HepG2 (cell line): ENCODE measurements around the gene DNAJC11. TPM values are rescaled to one million over a fixed set of nuclear protein-coding genes. Genes with fewer than 3 reads are reported as not detected.

ENCODE experiments used
- ATAD3A ChIP-seq: sonication (generic); formaldehyde crosslinking; IDR thresholded peaks from 2 replicates; pipeline ENCODE4 v1.4.0; 2020; ENCODE audit warnings: missing genetic modification reagents
- EEA1 ChIP-seq: sonication (generic); formaldehyde crosslinking; IDR thresholded peaks from 2 replicates; pipeline ENCODE4 v1.5.1; 2020; ENCODE audit warnings: mild to moderate bottlenecking, missing genetic modification reagents, borderline replicate concordance
- HNRNPLL ChIP-seq: fragments of 200-400 bp; formaldehyde crosslinking; IDR thresholded peaks from 2 replicates; pipeline ENCODE4 v1.6.1; 2017; ENCODE audit warnings: mild to moderate bottlenecking, low read depth, low read length; ENCODE audit not compliant: poor library complexity, severe bottlenecking
- JUNB ChIP-seq: sonication (generic); formaldehyde crosslinking; IDR thresholded peaks from 2 replicates; pipeline ENCODE4 v1.8.0; 2022; ENCODE audit warnings: missing genetic modification reagents, mild to moderate bottlenecking, borderline replicate concordance
- KDM5B ChIP-seq: sonication (generic); formaldehyde crosslinking; IDR thresholded peaks from 2 replicates; pipeline ENCODE4 v1.4.0; 2020; ENCODE audit warnings: missing genetic modification reagents, mild to moderate bottlenecking, borderline replicate concordance
- MBD4 ChIP-seq: IDR thresholded peaks from 2 replicates; pipeline ENCODE4 v1.6.1; 2012; ENCODE audit warnings: low read length, inconsistent platforms, borderline replicate concordance
- MTF1 ChIP-seq: sonication (generic); formaldehyde crosslinking; IDR thresholded peaks from 2 replicates; pipeline ENCODE4 v1.5.0; 2020; ENCODE audit warnings: missing genetic modification reagents
- MXD1 ChIP-seq: sonication (generic); formaldehyde crosslinking; IDR thresholded peaks from 2 replicates; pipeline ENCODE4 v1.4.0; 2020; ENCODE audit warnings: mild to moderate bottlenecking, missing genetic modification reagents
- MYC ChIP-seq: sonication (generic); formaldehyde crosslinking; IDR thresholded peaks from 2 replicates; pipeline ENCODE4 v1.9.0; 2021; ENCODE audit warnings: missing genetic modification reagents, borderline replicate concordance
- TFAP4 ChIP-seq: sonication (generic); IDR thresholded peaks from 2 replicates; pipeline ENCODE4 v1.6.1; 2016; ENCODE audit warnings: low read depth, borderline replicate concordance
- ZBTB20 ChIP-seq: sonication (generic); formaldehyde crosslinking; IDR thresholded peaks from 2 replicates; pipeline ENCODE4 v1.8.1; 2023; ENCODE audit warnings: missing genetic modification reagents, low read depth, mild to moderate bottlenecking, borderline replicate concordance
- ZNF335 ChIP-seq: sonication (generic); formaldehyde crosslinking; IDR thresholded peaks from 2 replicates; pipeline ENCODE4 v1.4.0; 2020; ENCODE audit warnings: missing genetic modification reagents
- ZNF501 ChIP-seq: sonication (generic); formaldehyde crosslinking; IDR thresholded peaks from 2 replicates; pipeline ENCODE4 v1.5.1; 2020; ENCODE audit warnings: mild to moderate bottlenecking, moderate library complexity, missing genetic modification reagents
- ZNF512 ChIP-seq: sonication (generic); formaldehyde crosslinking; IDR thresholded peaks from 2 replicates; pipeline ENCODE4 v1.4.0; 2020; ENCODE audit warnings: mild to moderate bottlenecking, missing genetic modification reagents
- ZNF556 ChIP-seq: sonication (generic); formaldehyde crosslinking; IDR thresholded peaks from 2 replicates; pipeline ENCODE4 v1.4.0; 2020; ENCODE audit warnings: mild to moderate bottlenecking, missing genetic modification reagents, borderline replicate concordance
- ZNF713 ChIP-seq: sonication (generic); formaldehyde crosslinking; IDR thresholded peaks from 2 replicates; pipeline ENCODE4 v1.4.0; 2020; ENCODE audit warnings: mild to moderate bottlenecking, missing genetic modification reagents
- ZNF761 ChIP-seq: sonication (generic); formaldehyde crosslinking; conservative IDR thresholded peaks from 2 replicates; pipeline ENCODE4 v1.4.0; 2020; ENCODE audit warnings: mild to moderate bottlenecking, missing genetic modification reagents
- ZNF773 ChIP-seq: sonication (generic); formaldehyde crosslinking; IDR thresholded peaks from 2 replicates; pipeline ENCODE4 v1.4.0; 2020; ENCODE audit warnings: missing genetic modification reagents, borderline replicate concordance
- polyA plus RNA-seq, 8 experiments: library from polyadenylated mRNA; depleted of rRNA in 3 of 8; stranded (reverse) in 7 of 8; unstranded in 1 of 8; fragments of >200 nt; fragmentation: Illumina TruSeq in 4 of 8; extraction: Trizol in 4 of 8; gene quantifications; 2 replicates each; pipeline versions ENCODE4 v1.2.1 to v1.2.3, GENCODE V29; 2011 to 2016; ENCODE audit warnings: low read depth in 4 of 8, missing spikeins in 1 of 8, mixed read lengths in 1 of 8; ENCODE audit not compliant: insufficient read depth in 1 of 8
- total RNA-seq, 5 experiments: library from RNA; depleted of rRNA; stranded (reverse); fragments of >200 nt; fragmentation: Illumina TruSeq; extraction: Trizol; gene quantifications; 2 replicates each; pipeline ENCODE4 v1.2.3, GENCODE V29; 2016; ENCODE audit warnings: low read depth in 1 of 5
- TF ChIP-seq, protein P1 (sequence below): sonication (generic); formaldehyde crosslinking; IDR thresholded peaks from 2 replicates; pipeline ENCODE4 v1.5.0; 2020; ENCODE audit warnings: mild to moderate bottlenecking, missing genetic modification reagents

DNAJC11 gene
- total and polyA plus RNA-seq, 2 of the 13 experiments (the other 11 are each of a cell fraction or from before 2014, with no cell fraction given), result 25.1 to 47.6 TPM

DNA sequence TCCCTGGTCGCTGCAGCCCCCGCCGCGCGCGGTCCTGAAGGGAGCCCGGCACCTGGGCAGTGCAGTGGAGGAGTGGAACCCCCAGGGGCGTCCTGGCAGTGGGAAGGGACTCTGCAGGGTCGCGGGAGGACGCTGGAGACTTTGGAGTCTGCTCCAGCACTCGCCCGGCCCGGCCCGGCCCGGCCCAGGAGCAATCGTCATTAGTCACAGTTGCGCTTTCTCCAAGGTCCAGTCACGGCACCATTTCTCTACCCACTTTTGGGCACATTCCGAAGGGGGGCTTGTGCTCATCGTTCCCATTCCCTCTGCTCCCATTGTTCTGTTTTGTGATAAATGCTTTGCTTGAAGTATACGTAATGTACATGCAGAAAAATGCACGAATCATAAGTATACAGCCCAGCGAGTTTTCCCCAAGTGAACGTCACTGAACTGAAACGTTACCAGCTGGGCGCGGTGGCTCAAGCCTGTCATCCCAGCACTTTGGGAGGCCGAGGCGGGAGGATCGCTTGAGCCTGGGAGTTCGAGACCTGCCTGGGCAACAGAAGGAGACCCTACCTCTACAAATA lies 75.9 kb downstream of the DNAJC11 start (continued):
- TF ChIP-seq ATAD3A (CRISPR knock-in tag) (no peak), MXD1 (CRISPR knock-in tag) (peak; percentile 43), MTF1 (0 out of 2 replicates have a peak, but pooled peaks have one; percentile 25), MBD4 (no peak), TFAP4 (peak; percentile 49; the same call in 1 of the 2 replicates), ZNF773 (no peak), ZNF335 (CRISPR knock-in tag) (no peak), ZNF713 (CRISPR knock-in tag) (no peak), ZNF556 (CRISPR knock-in tag) (0 out of 2 replicates have a peak, but pooled peaks have one; percentile 4), ZNF761 (no peak), HNRNPLL (peak; percentile 16), ZNF501 (CRISPR knock-in tag) (peak; percentile 40; the same call in 1 of the 2 replicates), MYC (CRISPR knock-in tag) (no peak), EEA1 (CRISPR knock-in tag) (0 out of 2 replicates have a peak, but pooled peaks have one; percentile 37), KDM5B (0 out of 2 replicates have a peak, but pooled peaks have one; percentile 6), JUNB (no peak), ZNF512 (no peak), ZBTB20 (CRISPR knock-in tag) (0 out of 2 replicates have a peak, but pooled peaks have one; percentile 27)
- TF ChIP-seq, protein P1, sequence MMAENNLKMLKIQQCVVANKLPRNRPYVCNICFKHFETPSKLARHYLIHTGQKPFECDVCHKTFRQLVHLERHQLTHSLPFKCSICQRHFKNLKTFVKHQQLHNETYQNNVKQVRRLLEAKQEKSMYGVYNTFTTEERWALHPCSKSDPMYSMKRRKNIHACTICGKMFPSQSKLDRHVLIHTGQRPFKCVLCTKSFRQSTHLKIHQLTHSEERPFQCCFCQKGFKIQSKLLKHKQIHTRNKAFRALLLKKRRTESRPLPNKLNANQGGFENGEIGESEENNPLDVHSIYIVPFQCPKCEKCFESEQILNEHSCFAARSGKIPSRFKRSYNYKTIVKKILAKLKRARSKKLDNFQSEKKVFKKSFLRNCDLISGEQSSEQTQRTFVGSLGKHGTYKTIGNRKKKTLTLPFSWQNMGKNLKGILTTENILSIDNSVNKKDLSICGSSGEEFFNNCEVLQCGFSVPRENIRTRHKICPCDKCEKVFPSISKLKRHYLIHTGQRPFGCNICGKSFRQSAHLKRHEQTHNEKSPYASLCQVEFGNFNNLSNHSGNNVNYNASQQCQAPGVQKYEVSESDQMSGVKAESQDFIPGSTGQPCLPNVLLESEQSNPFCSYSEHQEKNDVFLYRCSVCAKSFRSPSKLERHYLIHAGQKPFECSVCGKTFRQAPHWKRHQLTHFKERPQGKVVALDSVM (CRISPR knock-in tag), result peak; percentile 90
